Tibial artery (tissue), 4 donors: ENCODE results near the gene TRH.

ENCODE experiments used
- DNase-seq, 2 donors: peaks; one replicate each; pipeline ENCODE4 v3.0.0-alpha.2; 2019
- H3K27ac ChIP-seq, 2 donors: fragments of 200-600 bp; sonication (generic) in 1 of 2; 1 replicate in 1 of 2; 2 replicates in 1 of 2; pipeline ENCODE4 v1.5.1; 2018 to 2019; ENCODE audit warnings: mild to moderate bottlenecking in 1 of 2
- H3K27me3 ChIP-seq, 2 donors: fragments of 200-600 bp; sonication (generic) in 1 of 2; one replicate each; pipeline versions ENCODE4 v1.5.1 to v1.6.0; 2016 to 2019
- H3K36me3 ChIP-seq, 3 donors: fragments of 200-600 bp; sonication (generic) in 2 of 3; one replicate each; pipeline ENCODE4 v1.5.1; 2016 to 2019; ENCODE audit warnings: mild to moderate bottlenecking in 2 of 3
- H3K4me1 ChIP-seq, 4 donors: fragments of 200-600 bp; sonication (generic) in 2 of 4; 1 replicate in 3 of 4; 2 replicates in 1 of 4; pipeline ENCODE4 v1.5.1; 2016 to 2019
- H3K4me3 ChIP-seq, 2 donors: fragments of 200-600 bp; sonication (generic) in 1 of 2; 1 replicate in 1 of 2; 2 replicates in 1 of 2; pipeline ENCODE4 v1.5.1; 2018 to 2019; ENCODE audit warnings: mild to moderate bottlenecking in 2 of 2
- H3K9me3 ChIP-seq, 3 donors: fragments of 200-600 bp; sonication (generic) in 1 of 3; one replicate each; pipeline ENCODE4 v1.5.1; 2016 to 2019
- CTCF ChIP-seq, 2 experiments: fragments of 200-600 bp in 1 of 2; fragments of 450-650 bp in 1 of 2; IDR thresholded peaks; one replicate each; pipeline ENCODE4 v1.5.1; 2017 to 2019; ENCODE audit warnings: antibody characterized with exemption in 2 of 2, mild to moderate bottlenecking in 1 of 2, moderate library complexity in 1 of 2
- intact Hi-C: fragments of 100-400 bp; cut with DNase I; formaldehyde crosslinking; loops from one replicate; pipeline ENCODE4 v1.15.0; 2023; ENCODE audit warnings: low total_unique reads

Gene TRH

GRCh38 chr3:129965937-129966336 lies 8.6 kb upstream of the TRH start:
- intact Hi-C loops, result no loop called here
- Histone ChIP-seq H3K27me3 (no peaks in the 10 kb centered on the region), H3K27ac (no peak overlapping the region), H3K4me3 (no peak overlapping the region), H3K9me3 (no peaks in the 10 kb centered on the region), H3K4me1 (no peaks in the 10 kb centered on the region), H3K36me3 (no peaks in the 10 kb centered on the region)
- DNase-seq, result no peak
- no peak for TF ChIP-seq CTCF (IDR thresholded peaks at IDR 0.05)

GRCh38 chr3:129966876-129967275 lies 7.6 kb upstream of the TRH start:
- Histone ChIP-seq H3K27ac (no peak overlapping the region), H3K27me3 (no peaks in the 10 kb centered on the region), H3K4me3 (no peak overlapping the region), H3K9me3 (no peaks in the 10 kb centered on the region), H3K4me1 (no peaks in the 10 kb centered on the region), H3K36me3 (no peaks in the 10 kb centered on the region)
- no peak for DNase-seq
- no peak for TF ChIP-seq CTCF (IDR thresholded peaks at IDR 0.05)
- intact Hi-C loops, result no loop called here

GRCh38 chr3:129967761-129968160 lies 6.8 kb upstream of the TRH start:
- intact Hi-C loops, result no loop called here
- no peak for TF ChIP-seq CTCF (IDR thresholded peaks at IDR 0.05)

GRCh38 chr3:129971351-129972052 lies 3.0 kb upstream of the TRH start:
- no peaks in the 10 kb centered on the region for H3K36me3 ChIP-seq
- no peak overlapping the region for H3K27ac ChIP-seq
- no peak for DNase-seq
- intact Hi-C loops, result no loop called here
- peaks cover 0 to 20% (median 18%) of the 10 kb centered on the region in 4 donors for H3K4me1 ChIP-seq
- TF ChIP-seq CTCF (IDR thresholded peaks at IDR 0.05), result no peak
- no peaks in the 10 kb centered on the region for H3K9me3 ChIP-seq
- peaks cover 0 to 37% of the 10 kb centered on the region in 2 donors for H3K27me3 ChIP-seq
- no peak overlapping the region for H3K4me3 ChIP-seq

More at GRCh38 chr3:129967761-129968160, 6.8 kb upstream of the TRH start:
- peaks cover 0 to 5% of the 10 kb centered on the region in 2 donors for H3K27me3 ChIP-seq
- no peaks in the 10 kb centered on the region for H3K36me3 ChIP-seq
- no peak overlapping the region for H3K27ac ChIP-seq
- DNase-seq, result no peak
- no peaks in the 10 kb centered on the region for H3K9me3 ChIP-seq
- H3K4me3 ChIP-seq, result no peak overlapping the region
- H3K4me1 ChIP-seq, result no peaks in the 10 kb centered on the region

- no peak overlapping the region for H3K27ac ChIP-seq
- no peak overlapping the region for H3K4me3 ChIP-seq
- intact Hi-C loops, result no loop called here
- TF ChIP-seq CTCF (IDR thresholded peaks at IDR 0.05), result no peak
- peaks cover 0 to 45% of the 10 kb centered on the region in 2 donors for H3K27me3 ChIP-seq
- DNase-seq, result no peak
- H3K36me3 ChIP-seq, result no peaks in the 10 kb centered on the region
- H3K4me1 ChIP-seq, result peaks cover 0 to 20% (median 18%) of the 10 kb centered on the region in 4 donors
- no peaks in the 10 kb centered on the region for H3K9me3 ChIP-seq
These were observed 2.2 kb upstream of the TRH start for GRCh38 chr3:129972301-129972700.
